Left ventricle myocardium inferior (tissue), 1 donor: ENCODE measurements around the gene FOXS1. TPM values are rescaled to one million over a fixed set of nuclear protein-coding genes. Genes with fewer than 3 reads are reported as not detected.
A peak's percentile ranks its signal among the peaks of the same experiment; 100 is the strongest.
"Not testable (repeated sequence)": the region's sequence is repeated elsewhere in the genome, so short reads cannot be mapped to it uniquely, and the experiment has no call there.

ENCODE experiments used
- DNase-seq: peaks from one replicate; pipeline ENCODE4 v3.0.0-alpha.2; 2020
- H3K27ac ChIP-seq: fragments of 200-600 bp; replicated peaks from 2 replicates; pipeline ENCODE4 v1.8.0; 2021
- H3K27me3 ChIP-seq: fragments of 200-600 bp; 2 replicates; pipeline ENCODE4 v1.8.0; 2021; ENCODE audit warnings: low read depth
- H3K36me3 ChIP-seq: fragments of 200-600 bp; 2 replicates; pipeline ENCODE4 v1.8.0; 2021
- H3K4me1 ChIP-seq: fragments of 200-600 bp; 2 replicates; pipeline ENCODE4 v1.8.0; 2021
- H3K4me3 ChIP-seq: fragments of 200-600 bp; 2 replicates; pipeline ENCODE4 v1.8.0; 2021; ENCODE audit warnings: mild to moderate bottlenecking, moderate library complexity
- H3K9me3 ChIP-seq: fragments of 200-600 bp; replicated peaks from 2 replicates; pipeline ENCODE4 v1.8.0; 2021
- intact Hi-C: fragments of 100-400 bp; cut with micrococcal nuclease; formaldehyde crosslinking; loops from one replicate; pipeline ENCODE4 v1.11.0; 2022
- total RNA-seq: library from RNA; stranded (reverse); fragmentation: NEBNext Ultra II Directional; extraction: Animal tissue kit (Norgen Biotek cat#: 25700); gene quantifications from one replicate; pipeline ENCODE4 v1.2.1, GENCODE V29; 2021
- TF ChIP-seq, protein P1 (sequence below): fragments of 200-600 bp; IDR thresholded peaks from 2 replicates; pipeline ENCODE4 v1.8.0; 2021; ENCODE audit warnings: antibody characterized with exemption, mild to moderate bottlenecking, borderline replicate concordance
- donor health status: DM: no; HTN: yes; CAD: no; lungs with severe emphysema.

Gene FOXS1
- total RNA-seq, 1 donor from 2014 or later = 1.6 TPM

DNA sequence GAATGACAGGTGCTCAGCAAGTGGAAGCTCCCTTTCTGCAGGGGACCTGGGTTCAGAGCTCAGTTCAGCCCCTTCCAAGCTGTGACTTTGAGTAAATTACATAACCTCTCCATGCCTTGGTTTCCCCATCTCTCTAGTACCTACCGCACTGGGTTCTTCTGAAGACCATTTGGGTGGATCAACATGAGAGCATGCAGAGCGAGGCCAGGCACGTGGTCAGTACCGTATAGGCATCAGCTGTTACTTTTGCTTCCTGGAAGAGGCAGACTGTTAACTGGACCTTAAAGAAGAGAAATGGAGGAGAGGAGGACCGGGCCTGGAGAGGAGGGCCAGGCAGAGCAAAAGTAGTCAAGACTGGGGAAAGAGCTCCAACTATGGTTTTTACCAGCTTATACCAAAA, 27.9 kb downstream of the FOXS1 start:
- no peaks in the 10 kb centered on the region for H3K9me3 ChIP-seq
- H3K4me3 ChIP-seq = no peak overlapping the region
- no peak for DNase-seq
- H3K27ac ChIP-seq = no peak overlapping the region
- TF ChIP-seq, protein P1, sequence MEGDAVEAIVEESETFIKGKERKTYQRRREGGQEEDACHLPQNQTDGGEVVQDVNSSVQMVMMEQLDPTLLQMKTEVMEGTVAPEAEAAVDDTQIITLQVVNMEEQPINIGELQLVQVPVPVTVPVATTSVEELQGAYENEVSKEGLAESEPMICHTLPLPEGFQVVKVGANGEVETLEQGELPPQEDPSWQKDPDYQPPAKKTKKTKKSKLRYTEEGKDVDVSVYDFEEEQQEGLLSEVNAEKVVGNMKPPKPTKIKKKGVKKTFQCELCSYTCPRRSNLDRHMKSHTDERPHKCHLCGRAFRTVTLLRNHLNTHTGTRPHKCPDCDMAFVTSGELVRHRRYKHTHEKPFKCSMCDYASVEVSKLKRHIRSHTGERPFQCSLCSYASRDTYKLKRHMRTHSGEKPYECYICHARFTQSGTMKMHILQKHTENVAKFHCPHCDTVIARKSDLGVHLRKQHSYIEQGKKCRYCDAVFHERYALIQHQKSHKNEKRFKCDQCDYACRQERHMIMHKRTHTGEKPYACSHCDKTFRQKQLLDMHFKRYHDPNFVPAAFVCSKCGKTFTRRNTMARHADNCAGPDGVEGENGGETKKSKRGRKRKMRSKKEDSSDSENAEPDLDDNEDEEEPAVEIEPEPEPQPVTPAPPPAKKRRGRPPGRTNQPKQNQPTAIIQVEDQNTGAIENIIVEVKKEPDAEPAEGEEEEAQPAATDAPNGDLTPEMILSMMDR = no peak
- H3K27me3 ChIP-seq = no peaks in the 10 kb centered on the region
- no peaks in the 10 kb centered on the region for H3K36me3 ChIP-seq
- intact Hi-C loops = no loop called here
- H3K4me1 ChIP-seq = peaks cover 51% of the 10 kb centered on the region

DNA sequence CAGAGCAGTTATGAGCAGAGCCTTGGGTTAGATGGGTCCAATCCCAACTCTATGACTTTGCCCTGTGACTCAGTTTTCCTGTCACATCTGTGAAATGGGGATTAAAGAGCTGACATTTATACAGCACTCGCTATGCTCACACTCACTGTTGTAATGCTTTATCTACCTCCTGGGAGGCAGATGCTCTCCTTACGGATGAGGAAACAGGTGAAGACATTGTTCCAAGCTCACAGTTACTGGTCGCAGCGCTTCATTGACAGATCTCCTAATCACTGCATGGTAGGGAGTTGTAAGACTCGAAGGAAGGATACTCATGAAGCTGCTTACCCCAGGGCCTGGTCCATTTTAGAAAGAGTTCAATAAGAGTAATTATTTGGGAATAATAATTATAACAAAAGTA, 29.2 kb downstream of the FOXS1 start:
- Histone ChIP-seq H3K36me3 (no peaks in the 10 kb centered on the region), H3K27ac (peak overlapping the region; percentile 43), H3K27me3 (no peaks in the 10 kb centered on the region), H3K4me3 (no peak overlapping the region), H3K4me1 (peaks cover 57% of the 10 kb centered on the region), H3K9me3 (no peaks in the 10 kb centered on the region)
- TF ChIP-seq, protein P1 = no peak
- intact Hi-C loops = no loop called here
- no peak for DNase-seq

DNA sequence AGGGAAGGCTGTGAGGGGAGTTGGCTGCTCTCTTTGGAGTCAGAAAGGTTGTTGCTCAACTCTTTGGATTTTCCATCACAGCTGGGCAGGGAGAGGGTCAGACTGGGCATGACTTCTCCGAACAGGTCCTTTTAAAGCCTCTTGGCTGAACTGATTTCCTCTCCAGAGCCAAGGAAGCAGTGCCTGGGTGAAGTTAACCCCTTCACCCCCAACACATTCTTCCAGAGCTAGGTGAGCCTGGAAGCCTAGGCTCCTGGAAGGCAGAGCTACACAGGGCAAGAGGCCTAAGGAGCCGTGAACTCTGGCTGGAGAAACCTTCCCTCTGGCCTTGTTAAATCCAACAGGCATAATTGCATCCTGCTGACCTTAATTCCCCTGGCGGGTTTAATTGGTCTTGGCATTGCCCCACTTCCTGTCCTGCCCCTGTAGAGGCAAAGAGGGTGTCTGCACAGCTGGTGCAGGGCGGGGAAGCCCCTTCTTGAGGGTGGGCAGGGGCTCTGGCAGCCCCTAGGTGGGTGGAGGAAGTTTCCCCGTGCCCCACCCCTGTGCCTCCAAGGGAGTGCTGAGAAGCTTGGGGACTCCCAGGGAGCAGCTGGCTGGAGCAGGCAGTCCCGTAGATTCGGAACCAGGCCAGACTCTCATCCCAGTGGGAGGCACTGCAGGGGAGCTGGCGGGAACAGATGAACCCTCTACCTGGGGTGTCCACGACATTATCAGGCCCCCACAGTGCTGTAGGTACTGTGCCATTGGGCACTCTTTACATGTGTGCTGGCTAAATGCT, 29.8 kb downstream of the FOXS1 start:
- TF ChIP-seq, protein P1 = no peak
- Histone ChIP-seq H3K27me3 (no peaks in the 10 kb centered on the region), H3K4me3 (no peak overlapping the region), H3K27ac (peak overlapping the region; percentile 43), H3K36me3 (no peaks in the 10 kb centered on the region), H3K9me3 (no peaks in the 10 kb centered on the region), H3K4me1 (peaks cover 64% of the 10 kb centered on the region)
- intact Hi-C loops = no loop called here
- no peak for DNase-seq

DNA sequence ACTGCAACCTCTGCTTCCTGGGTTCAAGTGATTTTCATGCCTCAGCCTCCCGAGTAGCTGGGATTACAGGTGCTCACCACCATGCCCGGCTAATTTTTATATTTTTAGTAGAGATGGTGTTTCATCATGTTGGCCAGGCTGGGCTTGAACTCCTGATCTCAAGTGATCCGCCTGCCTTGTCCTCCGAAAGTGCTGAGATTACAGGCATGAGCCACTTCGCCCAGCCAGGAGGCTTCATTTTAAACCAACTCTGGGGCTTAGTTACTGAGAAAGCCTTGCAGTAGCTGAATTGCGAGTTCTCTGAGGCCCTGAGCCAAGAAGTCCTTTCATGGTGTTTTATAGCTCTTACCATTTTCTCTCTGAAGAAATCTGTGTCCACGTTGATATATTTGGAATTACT, 31.3 kb downstream of the FOXS1 start:
- DNase-seq, H3K36me3 ChIP-seq, H3K9me3 ChIP-seq, intact Hi-C loops, H3K4me3 ChIP-seq, H3K27me3 ChIP-seq: not testable (repeated sequence)
- H3K27ac ChIP-seq = peak overlapping the region; percentile 88
- peaks cover 62% of the 10 kb centered on the region for H3K4me1 ChIP-seq

DNA sequence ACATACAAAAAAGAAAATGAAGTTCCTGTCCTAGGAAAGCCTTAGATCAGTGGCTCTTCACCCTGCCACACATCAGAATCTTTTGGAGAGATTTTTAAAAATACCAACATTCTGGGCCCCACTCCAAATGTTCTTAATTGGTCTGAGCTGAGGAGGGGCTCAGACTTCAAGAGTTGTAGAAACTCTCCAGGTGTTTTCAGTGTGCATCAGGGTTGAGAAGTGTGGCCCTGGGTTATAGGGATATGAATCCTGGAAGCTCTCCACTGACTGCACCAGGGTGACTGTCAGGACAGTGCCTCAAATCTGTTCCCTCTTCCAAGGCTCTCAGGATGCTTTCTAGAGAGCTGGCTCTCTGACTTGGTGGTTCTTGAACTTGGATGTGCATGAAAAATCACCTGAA, 31.8 kb downstream of the FOXS1 start:
- H3K4me1 ChIP-seq = peaks cover 56% of the 10 kb centered on the region
- intact Hi-C loops = no loop called here
- H3K4me3 ChIP-seq = no peak overlapping the region
- H3K9me3 ChIP-seq = no peaks in the 10 kb centered on the region
- no peak for DNase-seq
- H3K36me3 ChIP-seq = no peaks in the 10 kb centered on the region
- TF ChIP-seq, protein P1 = no peak
- no peaks in the 10 kb centered on the region for H3K27me3 ChIP-seq
- peak overlapping the region; percentile 88 for H3K27ac ChIP-seq
